Measurements from ENCODE around the gene FBXO21. TPM values are rescaled to one million over a fixed set of nuclear protein-coding genes. Genes with fewer than 3 reads are reported as not detected.

The FBXO21 gene
- total and polyA plus RNA-seq, 2 of the 13 experiments (the other 11 are each of a cell fraction or from before 2014, with no cell fraction given): 15.6 to 32.5 TPM

GRCh38 chr12:117098361-117099217 is 91.7 kb downstream of the FBXO21 start:
- ChIA-PET POLR2A (interaction anchor here (0.8 to 1.4 kb wide), 2 partner anchors 7 to 53 kb away, joined by 3 to 4 read pairs; no protein-coding TSS in a partner anchor), CTCF (ENCODE audit: low intra/inter-chr PET ratio, low total read pairs) (no interaction called here)
- in situ Hi-C loops (cut with HindIII; ENCODE audit: extremely low pct_ligation_motif_present, low pct_unique_long_range_greater_than_20kb) (loop anchor here (5.0 kb wide), 1 partner anchor 51 kb away; no protein-coding TSS in a partner anchor), intact Hi-C loops (cut with micrococcal nuclease; ENCODE audit: unreplicated experiment) (loop anchor here (1.0 to 2.0 kb wide), 2 partner anchors 7 to 54 kb away; no protein-coding TSS in a partner anchor)
- H3K36me3 ChIP-seq (replicated peaks in 1 of 2; ENCODE audit: control insufficient read depth in 1 of 2, insufficient read depth in 2 of 2, low read length in 2 of 2): peaks cover 0 to 12% of the 10 kb centered on the region in 2 experiments; a peak in 4 of 5 replicates
- H3K27ac ChIP-seq (ENCODE audit: extremely low read length, insufficient read depth, low read length): peak overlapping the region; percentile 40
- H2AFZ ChIP-seq (ENCODE audit: low read length): no peak overlapping the region
- under 1% methylated on average over 17 of the region's 85 CpGs for WGBS (ENCODE audit: low lambda C conversion rate)
- peaks cover 12% of the 10 kb centered on the region for H4K20me1 ChIP-seq (ENCODE audit: insufficient read depth, low read length)
- peak overlapping the region; percentile 78 for H3K4me2 ChIP-seq (ENCODE audit: low read depth, low read length)
- peak overlapping the region; percentile 89 to 92 (median 91) for H3K4me3 ChIP-seq (replicated peaks in 1 of 3; ENCODE audit: insufficient read depth in 1 of 3, low read depth in 2 of 3, low read length in 3 of 3)
- peaks cover 78% of the 10 kb centered on the region for H3K4me1 ChIP-seq (ENCODE audit: insufficient read depth, low read length)
- peaks cover 52% of the 10 kb centered on the region for H3K79me2 ChIP-seq (ENCODE audit: insufficient read depth, low read length)
- BruUV-seq (replicated peaks): no TSS peak
- DNase-seq (ENCODE audit: low spot score) (no peak), FAIRE-seq (no peak), ATAC-seq (peak; percentile 30)
- H3K9ac ChIP-seq (ENCODE audit: insufficient read depth, low read depth, low read length): peak overlapping the region; percentile 76
- H3K27me3 ChIP-seq (ENCODE audit: control insufficient read depth in 1 of 2, insufficient read depth in 2 of 2, low read length in 2 of 2): no peaks in the 10 kb centered on the region; a peak in 1 of 5 replicates
- H3K9me3 ChIP-seq (ENCODE audit: low read length): no peaks in the 10 kb centered on the region
- TF ChIP-seq ZNF772 (CRISPR knock-in tag; IDR thresholded peaks at IDR 0.05) (no peak), ZNF547 (CRISPR knock-in tag; IDR thresholded peaks at IDR 0.05) (peak; percentile 25), SRY (CRISPR knock-in tag; IDR thresholded peaks at IDR 0.05) (0 out of 2 replicates have a peak, but pooled peaks have one; percentile 22), ZNF274 (CRISPR knock-in tag; IDR thresholded peaks at IDR 0.05) (peak; percentile 42; the same call in 1 of the 2 replicates), ZNF30 (CRISPR knock-in tag; IDR thresholded peaks at IDR 0.05) (0 out of 2 replicates have a peak, but pooled peaks have one; percentile 36), CCDC6 (CRISPR knock-in tag; IDR thresholded peaks at IDR 0.05) (no peak), HDAC2 (CRISPR knock-in tag; IDR thresholded peaks at IDR 0.05) (peak; percentile 8; the same call in 1 of the 2 replicates), ZNF225 (CRISPR knock-in tag; IDR thresholded peaks at IDR 0.05) (0 out of 2 replicates have a peak, but pooled peaks have one; percentile 70), ZNF784 (CRISPR knock-in tag; IDR thresholded peaks at IDR 0.05; ENCODE audit: borderline replicate concordance) (no peak), ZHX2 (IDR thresholded peaks at IDR 0.05; ENCODE audit: low read depth) (no peak), ZHX2 (CRISPR knock-in tag; IDR thresholded peaks at IDR 0.05; ENCODE audit: borderline replicate concordance) (no peak), ZNF430 (CRISPR knock-in tag; IDR thresholded peaks at IDR 0.05) (peak; percentile 19; the same call in 1 of the 2 replicates), KMT2A (CRISPR knock-in tag; IDR thresholded peaks at IDR 0.05) (peak; percentile 54; the same call in 1 of the 2 replicates)
- TF ChIP-seq, protein P1, sequence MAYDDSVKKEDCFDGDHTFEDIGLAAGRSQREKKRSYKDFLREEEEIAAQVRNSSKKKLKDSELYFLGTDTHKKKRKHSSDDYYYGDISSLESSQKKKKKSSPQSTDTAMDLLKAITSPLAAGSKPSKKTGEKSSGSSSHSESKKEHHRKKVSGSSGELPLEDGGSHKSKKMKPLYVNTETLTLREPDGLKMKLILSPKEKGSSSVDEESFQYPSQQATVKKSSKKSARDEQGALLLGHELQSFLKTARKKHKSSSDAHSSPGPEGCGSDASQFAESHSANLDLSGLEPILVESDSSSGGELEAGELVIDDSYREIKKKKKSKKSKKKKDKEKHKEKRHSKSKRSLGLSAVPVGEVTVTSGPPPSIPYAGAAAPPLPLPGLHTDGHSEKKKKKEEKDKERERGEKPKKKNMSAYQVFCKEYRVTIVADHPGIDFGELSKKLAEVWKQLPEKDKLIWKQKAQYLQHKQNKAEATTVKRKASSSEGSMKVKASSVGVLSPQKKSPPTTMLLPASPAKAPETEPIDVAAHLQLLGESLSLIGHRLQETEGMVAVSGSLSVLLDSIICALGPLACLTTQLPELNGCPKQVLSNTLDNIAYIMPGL (CRISPR knock-in tag; IDR thresholded peaks at IDR 0.05; ENCODE audit: borderline replicate concordance in 1 of 2, low read depth in 1 of 2): no peak; a peak in 1 of 4 replicates

All from HepG2 (cell line).